Activated CD8-positive, alpha-beta memory T cell treated with anti-CD3 and anti-CD28 coated beads, Interleukin-2, amount 50 U/mL, for 4 hours (primary cell): ENCODE results near the gene CYTL1.
"Not testable (repeated sequence)": the region's sequence is repeated elsewhere in the genome, so short reads cannot be mapped to it uniquely, and the experiment has no call there.

ENCODE experiments used
- DNase-seq: peaks from one replicate; pipeline ENCODE4 v3.0.0-alpha.2; 2020

The CYTL1 gene, protein sequence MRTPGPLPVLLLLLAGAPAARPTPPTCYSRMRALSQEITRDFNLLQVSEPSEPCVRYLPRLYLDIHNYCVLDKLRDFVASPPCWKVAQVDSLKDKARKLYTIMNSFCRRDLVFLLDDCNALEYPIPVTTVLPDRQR

DNA sequence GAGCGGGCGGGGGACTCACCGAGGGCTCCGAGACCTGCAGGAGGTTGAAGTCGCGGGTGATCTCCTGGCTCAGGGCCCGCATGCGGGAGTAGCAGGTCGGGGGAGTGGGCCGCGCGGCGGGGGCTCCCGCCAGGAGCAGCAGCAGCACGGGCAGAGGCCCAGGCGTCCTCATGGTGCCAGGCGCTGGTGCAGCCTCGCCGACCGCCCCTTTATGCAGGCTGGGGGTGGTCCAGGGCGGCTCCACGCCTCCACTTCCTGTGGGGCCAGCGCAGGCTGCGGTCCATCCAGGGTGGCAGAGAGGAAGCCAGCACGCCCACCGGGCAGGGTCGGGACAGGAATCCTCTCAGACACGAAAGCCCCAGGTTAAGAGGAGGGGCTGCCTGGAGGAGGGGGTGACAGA is at the start of gene CYTL1:
Gene CYTL1, minus strand, starts transcription at position 185 of the 400 bp plus-strand sequence. Its CDS starts 13 bp downstream, at position 172.
- no peak for DNase-seq

DNA sequence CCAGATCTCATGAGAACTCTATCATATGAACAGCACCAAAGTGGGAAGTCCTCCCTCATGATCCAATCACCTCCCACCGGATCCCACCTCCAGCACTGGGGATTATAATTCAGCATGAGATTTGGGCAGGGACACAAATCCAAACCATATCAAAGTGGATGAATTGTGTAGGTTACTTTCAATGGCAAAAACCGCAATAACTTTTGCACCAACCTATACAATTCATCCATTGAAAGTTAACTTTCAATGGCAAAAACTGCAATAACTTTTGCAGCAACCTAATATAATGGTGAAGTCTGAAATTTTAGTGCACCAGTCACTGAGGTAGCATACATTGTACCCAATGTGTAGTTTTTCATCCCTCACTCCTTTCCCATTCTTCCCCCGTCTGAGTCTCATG is 48.6 kb upstream of the CYTL1 start:
- no peak for DNase-seq

DNA sequence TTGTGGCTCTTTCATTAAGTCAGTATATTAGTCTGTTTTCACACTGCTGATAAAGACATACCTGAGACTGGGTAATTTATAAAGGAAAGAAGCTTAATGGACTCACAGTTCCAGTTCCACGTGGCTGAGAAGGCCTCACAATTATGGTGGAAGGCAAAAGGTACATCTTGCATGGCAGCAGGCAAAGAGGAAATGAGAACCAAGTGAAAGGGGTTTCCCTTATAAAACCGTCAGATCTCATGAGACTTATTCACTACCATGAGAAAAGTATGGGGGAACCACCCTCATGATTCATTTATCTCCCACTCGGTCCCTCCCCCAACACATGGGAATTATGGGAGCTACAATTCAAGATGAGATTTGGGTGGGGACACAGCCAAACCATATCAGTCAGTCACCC is 47.7 kb upstream of the CYTL1 start:
- not testable (repeated sequence) for DNase-seq

DNA sequence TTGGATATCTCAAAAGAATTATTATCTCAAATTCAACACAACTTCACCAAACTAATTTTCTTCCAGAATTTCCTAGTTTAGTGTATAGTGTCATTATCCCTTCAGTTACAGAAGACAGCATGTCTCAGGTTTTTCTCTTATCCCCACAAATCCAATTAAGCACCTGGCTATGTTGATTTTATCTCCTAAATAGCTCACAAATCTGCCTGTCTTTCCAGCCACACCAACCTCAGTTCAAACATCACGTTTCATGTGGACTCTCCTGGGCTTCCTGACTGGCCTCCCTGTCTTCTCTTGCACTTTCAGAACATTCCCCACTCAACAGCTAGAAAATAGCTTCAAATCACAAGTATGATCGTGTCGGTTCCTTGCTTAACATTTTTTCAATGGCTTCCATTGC is 46.8 kb upstream of the CYTL1 start:
- DNase-seq, result no peak

DNA sequence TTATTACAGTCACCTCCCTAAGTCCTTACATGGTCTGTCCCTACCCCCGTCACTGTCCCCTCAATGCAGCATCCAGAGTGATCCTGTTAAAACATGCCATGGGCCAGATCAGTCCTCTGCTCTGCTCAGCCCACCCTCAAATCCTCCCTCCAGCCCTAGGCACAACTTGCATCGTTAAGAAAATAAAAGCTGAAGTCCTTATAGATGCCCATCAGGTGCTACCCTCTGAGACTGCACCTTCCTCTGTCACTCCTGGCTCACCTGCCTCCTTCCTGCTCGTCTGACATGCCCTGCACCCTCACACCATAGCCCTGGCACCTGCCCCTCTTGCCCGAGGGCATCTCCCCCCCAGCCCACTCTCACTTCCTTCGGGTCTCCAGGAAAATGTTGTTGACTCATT is 36.2 kb upstream of the CYTL1 start:
- DNase-seq, result no peak

DNA sequence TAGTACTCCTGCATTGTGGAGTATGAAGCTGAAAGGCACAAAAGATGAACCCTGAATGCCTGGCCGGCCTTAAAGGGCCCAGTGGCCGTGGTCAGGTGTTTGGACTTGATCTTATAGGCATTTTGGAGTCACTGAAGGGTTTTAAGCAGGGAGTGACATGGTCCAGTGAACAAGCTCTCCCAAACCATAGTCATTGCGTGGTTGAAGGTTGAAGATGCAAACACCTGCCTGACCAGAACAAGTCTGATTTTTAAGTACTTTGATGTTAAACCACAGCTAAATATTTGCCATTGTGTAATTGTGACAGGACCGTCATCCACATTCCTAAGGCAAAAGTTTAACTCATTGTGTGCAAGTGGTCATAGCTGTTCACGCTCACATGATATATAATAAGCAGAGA is 35.3 kb upstream of the CYTL1 start:
- no peak for DNase-seq

DNA sequence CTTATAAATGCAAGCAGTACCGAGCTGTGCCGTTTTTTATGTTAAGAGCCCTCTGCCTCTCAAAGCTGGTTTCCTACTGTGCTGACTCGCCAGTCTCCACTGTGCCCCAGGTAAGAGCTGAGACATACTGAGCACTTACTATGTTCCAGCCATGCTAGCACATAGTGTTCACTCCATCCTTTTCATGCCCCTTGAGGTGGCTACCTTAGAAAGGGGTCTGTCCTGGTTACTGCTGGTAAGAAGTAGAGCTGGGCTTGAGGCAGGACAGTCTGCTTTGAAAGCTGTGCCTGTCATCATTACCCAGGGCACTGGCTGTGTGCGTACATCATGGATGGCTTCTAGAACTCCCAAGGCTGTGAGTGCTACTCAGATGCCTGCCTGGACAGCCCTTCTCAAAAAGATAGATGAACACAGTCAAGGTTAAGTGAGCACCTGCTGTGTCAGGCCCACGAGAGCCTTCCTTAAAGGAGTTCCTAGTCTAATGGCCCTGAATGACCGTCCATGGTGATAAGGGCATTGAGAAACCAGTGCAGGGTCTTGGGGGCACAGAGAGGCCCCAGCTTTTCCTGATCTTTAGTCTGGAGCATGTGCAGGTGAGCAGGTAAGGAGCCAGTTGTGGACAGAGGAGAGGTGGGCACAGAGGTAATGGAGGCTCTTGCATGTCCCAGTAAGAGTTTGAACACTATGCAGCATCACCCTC is 33.6 kb upstream of the CYTL1 start:
- no peak for DNase-seq

DNA sequence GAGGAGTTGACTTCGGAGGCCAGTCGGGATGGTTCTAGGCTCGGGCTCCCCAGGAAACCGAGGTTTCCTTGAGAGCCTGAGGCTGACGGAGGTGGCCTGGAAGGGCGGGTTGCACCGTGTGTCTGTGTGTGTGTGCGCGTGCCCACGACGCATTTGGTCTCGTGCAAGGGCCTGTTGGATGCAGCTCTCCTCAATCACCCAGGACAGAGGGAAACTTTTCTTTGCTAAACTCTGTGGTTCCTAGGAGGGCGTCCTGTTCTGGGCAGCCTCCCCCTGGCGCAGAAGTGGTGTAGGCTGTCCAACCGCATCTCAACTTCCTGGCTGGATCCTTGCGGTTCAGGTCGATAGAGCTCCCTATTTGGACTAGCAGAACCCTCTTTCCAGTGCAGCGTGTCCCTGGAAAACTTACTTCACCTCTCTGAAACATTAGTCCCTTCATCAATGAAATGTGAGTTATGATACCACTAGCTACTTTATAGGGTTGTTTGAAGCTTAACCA is 33.0 kb upstream of the CYTL1 start:
- no peak for DNase-seq

DNA sequence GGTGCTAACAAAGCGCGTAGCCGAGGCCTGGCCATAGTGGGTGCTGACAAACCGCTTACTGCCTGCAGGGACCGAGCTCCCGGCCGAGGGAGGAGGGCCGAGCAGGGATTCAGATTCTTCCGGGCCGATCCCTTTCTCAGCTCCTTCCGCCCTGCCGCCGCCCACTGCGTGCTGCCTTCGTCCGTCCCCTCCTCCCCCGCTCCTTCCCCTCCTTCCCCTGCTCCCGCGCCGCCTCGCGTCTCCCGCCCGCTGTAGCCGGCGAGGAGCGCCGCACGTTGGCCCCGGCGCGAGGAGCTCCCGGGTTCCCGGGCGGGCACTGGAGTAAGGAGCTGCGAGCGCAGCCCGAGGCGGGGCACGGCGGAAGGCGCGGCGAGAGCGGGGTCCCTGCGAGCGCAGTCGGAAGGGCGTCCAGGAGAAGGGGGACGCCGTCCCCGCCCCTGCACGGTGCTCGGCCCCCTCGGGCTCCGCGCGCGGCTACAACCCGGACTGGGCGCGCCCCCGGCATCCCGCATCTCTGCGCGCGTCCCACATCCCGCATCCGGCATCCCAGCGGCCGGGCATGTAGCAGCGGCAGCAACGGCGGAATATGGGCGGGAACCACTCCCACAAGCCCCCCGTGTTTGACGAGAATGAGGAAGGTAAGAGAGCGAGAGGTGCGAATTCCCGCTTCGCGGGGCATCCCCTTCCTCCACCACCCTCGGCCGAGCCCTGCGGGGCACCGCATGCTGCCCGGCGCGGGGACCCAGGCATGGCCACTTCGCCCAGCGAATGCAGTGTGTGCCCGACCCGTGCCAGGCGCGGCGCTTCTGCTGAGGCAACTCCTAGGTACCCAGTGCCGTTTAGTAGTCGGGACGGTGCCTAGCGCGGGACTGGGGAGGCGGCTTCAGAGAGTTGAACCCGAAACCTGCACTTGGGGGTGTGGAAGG is 32.3 kb upstream of the CYTL1 start, which contains the start of gene STK32B:
Gene STK32B, plus strand, starts transcription at position 203 of the 926 bp plus-strand sequence.
- DNase-seq, result no peak

DNA sequence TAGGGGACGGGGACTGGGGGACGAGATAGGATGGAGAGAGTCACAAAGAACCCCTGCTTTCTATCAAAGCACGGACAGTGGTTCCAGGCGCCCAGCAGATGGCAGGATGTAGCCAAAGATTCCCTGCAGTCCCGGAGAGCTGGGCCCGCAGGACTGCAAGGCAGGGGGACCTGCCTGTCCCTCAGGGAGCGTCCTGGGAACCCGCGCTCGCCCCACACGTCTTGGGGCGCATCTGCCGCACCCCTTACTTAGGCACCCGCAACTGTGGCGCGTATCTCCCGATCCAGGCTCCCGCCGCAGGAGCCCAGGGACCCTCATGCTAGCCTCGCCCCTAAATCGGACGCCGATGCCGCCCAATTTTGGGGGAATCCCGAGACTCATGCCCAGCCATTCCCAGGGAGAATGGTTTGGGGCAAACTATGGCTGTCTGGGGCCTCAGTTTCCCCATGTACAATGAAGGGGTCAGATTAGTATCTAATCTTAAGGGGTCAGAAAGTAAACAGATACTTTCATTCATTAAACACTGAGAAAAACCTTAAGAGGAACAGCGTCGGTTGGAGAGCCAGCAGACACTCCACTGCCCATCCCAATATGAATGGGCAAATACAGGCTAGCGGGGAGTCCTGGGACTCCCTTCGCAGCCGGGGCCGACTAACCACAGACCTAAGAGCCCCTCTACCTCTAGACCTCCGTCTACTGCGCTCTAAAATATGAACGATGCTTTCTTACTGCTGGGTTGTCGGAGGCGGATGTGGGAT is 31.4 kb upstream of the CYTL1 start:
- DNase-seq, result no peak

DNA sequence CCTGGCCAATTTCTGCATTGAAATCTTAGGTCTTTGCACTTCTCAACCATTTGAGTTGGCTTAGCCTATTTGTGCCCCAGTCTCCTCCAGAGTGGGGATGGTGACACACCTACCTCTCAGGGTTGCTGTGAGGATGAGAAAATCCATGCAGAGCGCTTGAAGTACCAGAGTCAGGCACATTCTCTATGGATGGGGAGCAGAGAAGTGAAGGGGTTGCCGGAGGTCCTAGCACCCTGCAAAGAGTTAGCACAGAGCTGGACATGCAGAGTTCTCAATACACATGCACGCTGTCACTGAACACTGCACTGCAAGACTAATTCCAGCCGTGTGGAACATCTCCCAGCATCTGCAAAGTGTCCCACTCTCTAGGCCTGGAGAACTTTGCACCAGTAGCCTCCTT is 29.5 kb upstream of the CYTL1 start:
- DNase-seq, result no peak

DNA sequence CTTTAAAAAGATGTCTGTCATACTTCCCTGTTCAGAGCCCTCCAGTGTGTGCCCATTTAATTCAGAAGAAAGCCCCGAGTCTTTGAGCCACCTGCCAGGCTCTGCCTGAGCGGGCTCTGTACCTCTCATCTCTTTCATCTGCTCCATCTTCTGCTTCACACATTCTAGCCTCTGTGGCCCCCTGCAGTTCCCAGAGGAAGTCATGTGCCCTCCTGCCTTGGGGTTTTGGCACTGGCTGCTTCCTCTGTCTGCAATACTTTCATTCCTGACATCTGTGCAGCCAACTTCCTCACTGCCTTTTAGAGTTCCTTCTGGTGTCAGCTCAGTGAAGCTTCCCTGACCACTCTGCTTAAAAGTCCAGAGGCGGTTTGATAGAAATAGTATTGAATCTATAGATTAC is 25.8 kb upstream of the CYTL1 start:
- no peak for DNase-seq

DNA sequence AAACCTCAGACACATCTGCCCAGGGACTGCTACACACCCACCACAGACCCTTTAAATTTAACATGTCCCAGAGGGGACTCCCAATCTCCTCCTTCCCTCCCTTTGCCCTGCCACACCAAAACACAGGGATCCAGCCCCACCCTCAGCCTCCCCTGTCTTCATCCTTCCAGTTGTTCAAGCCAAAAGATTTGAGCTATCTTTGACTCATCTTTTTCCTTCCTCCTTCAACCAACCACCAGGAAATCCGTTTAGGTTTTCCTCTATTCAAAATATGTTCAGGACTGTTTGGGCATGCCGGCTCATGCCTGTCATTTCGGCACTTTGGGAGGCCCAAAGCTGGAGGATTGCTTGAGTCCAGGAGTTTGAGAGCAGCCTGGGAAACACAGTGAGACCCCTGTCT is 25.1 kb upstream of the CYTL1 start:
- no peak for DNase-seq

DNA sequence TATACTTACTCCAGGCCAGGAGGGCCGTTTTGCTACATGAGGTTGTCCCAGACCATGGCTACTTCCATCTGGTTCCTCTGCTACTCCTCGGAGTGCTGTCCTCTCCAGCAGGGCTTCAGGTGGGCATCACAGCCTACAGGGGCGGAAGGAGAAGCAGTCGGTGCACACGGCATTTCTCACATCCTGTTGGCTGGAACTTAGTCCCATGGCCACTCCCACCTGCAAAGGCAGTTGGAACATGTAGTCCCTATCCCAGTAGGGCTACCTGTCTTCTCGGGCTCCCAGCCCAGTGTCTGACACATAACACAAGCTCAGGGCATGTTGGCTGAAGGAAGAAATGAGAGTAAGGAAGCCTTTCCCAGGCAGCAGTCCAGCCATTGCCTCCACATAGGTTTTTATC is 24.3 kb upstream of the CYTL1 start:
- no peak for DNase-seq

DNA sequence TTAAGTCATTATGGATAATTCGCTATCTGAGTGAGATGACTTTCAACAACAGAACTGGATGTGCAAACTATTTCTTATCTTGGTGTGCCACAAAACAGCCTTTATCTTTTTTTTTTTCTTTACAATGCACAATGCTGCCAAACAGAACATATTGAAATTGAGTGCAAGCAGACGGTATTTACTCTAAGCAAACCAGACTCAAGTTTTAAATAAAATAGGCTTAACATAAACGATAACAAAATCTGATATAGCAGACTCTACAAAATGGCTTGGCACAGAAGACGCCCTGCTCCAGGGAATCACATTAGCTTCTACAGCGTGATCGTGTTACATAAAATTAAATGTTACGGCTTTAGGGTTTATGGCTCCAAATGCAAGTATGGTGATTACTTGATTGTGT is 22.4 kb upstream of the CYTL1 start:
- DNase-seq, result no peak

DNA sequence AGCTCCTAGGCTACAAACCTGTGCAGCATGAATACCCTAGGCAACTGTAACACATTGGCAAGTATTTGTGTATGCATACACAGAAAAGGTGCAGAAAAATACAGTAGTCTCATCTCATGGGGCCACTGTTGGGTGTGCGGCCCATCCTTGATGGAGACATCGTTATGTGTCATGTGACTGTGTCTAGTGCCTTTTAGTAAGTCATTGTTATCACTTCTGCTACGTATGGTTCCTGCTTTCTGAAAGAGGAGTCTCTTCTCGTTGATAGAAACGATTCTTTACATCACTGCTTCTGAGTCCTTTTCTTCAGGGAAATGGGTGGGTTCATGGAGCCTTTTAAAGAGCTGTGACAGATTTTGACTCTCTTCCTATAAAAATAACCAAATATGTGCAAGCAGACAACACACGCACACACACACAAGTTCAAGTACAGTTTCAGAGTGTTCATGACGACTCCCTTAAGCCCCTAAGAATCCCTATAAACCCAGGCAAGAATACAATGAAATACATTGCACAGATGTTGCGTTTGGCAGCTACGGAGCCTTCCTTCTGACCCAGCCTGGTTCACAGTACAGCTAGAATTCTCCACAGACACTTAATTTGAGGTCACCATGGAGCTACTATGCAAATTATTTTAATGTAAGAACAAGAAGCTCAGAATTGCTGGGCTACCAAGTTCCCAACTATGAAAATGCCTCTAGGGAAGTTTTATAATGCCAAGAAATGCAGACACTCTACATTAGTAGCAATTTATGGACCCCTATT is 21.8 kb upstream of the CYTL1 start:
- no peak for DNase-seq

DNA sequence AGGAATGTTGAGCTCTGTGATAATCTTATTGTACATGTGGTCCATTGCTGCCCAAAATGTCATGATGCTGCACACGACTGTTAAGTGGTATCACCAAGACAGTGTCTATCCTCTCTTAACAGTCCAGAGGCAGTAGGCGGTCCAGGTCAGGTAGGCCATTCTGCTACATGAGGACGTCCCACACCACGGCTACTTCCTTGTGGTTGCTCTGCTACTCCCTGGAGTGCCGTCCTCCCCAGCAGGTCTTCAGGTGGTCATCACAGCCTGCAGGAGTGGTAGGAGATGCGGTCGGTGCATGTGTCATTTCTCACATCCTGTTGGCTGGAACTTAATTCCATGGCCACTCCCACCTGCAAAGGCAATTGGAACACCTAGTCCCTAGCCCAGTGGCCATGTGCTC is 20.5 kb upstream of the CYTL1 start:
- DNase-seq, result no peak

DNA sequence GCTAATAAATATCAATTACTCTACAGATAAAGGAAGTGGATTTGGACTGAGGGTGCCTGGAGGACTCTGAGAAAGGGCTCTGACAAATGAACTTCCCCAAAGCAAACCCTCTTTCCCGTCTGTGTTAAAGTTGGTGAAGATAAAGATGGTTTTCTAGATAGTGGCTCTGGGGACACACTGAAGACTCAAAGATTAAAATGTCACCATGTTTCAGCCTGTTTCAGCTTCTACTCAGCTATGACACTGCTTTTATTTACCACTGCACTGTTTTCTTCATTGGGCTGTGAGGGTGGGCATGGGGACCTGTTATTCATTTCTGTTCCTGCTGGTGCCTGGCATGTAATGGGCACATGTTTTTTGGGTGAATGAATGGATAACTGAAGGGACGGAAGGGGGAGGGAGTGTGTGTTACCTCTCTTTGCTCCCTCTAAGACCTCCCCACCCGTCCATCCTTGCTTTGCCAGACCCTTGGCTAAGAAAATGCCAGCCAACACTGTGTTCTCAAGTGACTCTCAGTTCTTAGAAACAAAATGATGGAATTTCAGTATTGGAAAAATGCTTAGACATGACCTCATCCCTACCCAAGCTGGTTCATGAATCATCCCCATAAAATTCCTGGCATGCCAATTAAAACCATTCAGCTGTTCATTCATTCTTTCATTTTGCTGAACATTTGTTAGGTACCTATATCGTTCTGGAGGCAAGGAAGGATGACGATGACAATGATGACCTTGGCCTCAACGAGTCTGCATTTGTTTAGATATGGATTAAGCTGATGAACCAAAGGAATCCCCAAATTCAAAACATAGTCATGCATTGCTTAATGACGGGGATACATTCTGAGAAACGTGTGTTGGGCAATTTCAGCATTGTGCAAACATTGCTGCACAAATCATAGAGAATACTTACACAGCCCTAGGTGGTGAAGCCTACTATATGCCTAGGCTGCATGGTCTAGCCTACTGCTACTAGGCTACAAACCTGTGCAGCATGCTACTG is 18.6 kb upstream of the CYTL1 start:
- DNase-seq, result no peak

DNA sequence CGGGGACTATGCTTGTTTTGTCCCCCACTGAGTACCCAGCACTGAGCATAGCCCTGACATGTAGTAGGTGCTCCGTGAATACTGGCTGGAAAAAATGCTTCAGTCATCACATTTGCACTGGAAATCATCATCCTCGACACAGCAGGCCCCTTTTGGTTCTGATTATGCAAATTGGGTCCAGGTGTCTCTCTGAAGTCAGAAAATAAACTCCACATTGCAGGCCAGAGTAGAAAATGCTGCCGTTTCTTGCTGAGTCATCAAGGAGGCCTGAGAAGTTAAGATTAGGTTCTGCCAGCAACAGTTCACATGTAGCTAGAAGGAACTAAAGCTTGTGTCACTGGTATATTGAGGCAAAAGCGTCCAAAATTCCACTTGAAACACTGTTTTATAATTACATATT is 17.0 kb upstream of the CYTL1 start:
- no peak for DNase-seq

DNA sequence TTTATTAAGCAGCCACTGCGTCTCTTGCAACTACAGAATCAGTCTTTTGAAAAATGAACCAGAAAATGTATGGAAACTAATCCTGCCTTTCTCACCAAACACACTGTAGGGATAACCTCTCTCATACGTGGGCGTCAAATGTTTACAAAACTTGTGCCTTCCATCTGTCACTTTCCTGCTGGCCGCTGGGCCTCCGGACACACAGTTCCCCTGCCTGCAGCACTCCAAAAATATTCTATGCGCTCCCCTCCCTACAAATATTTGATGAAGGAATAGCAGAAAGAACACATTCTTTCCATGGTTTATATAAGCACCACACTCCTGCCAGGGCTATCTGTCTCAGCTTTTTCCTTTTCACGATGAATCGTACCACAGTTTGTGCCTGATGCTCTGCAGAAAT is 14.9 kb upstream of the CYTL1 start:
- DNase-seq, result no peak

DNA sequence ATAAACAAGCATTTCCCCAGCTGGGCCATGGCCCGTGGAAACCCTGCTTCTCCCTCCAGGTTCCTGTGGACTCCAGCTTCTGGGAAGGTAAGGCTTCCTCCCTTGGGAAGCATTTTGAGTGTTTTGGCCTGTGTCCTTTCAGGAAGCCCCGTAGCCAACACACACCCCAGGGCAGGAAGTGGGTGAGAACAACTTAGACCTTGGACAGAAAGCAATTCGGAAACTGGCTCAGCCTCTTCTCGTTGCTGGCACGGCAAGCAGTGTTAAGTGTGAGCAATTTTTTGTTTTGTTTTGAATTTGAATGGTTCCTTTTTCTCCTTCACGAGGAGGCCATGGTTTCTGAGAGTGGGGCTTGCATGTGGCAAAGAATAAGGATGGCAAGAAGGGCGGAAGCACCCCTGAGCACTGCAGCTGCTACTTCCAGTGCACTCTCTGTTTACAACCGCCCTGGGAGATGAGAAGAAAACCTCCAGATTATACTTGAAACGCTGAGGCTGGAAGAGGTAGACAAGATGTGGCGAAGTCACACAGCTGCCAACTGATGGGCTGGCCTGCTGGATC is 14.1 kb upstream of the CYTL1 start:
- no peak for DNase-seq
